Retinal pigment epithelial cell (primary cell): ENCODE measurements around the gene ROBO1.

Experiments used
- DNase-seq: peaks from one replicate; pipeline ENCODE4 v3.0.0-alpha.2; 2010; ENCODE audit warnings: low read depth
- H3K4me3 ChIP-seq: 2 replicates; pipeline ENCODE4 v1.5.1; 2011; ENCODE audit warnings: mild to moderate bottlenecking, low read length, control low read depth, moderate library complexity
- TF ChIP-seq, protein P1 (sequence below): conservative IDR thresholded peaks from 2 replicates; pipeline ENCODE4 v1.5.1; 2011; ENCODE audit warnings: low read depth, low read length, control low read depth, inconsistent platforms

Gene ROBO1

DNA sequence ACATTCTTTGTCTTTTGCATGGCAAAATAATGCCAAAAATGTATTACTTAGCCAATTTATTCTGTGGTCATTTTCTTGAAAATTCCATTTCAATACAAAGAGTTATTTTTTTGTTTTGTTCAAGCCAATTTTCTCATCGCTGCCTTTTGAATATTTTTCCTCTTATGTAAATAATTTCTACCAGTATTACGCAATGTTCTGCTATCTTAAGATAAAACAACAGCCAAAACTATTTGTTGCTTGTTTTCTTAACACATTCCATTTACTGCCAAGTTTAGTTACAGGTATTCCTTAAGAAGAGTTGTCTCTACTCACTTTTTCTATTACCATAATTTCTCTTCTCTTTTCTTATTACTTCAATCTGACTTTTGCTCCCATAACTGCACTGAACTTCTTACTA, 163.1 kb downstream of the ROBO1 start:
- DNase-seq: peak; percentile 9
- no peak overlapping the region for H3K4me3 ChIP-seq
- TF ChIP-seq, protein P1, sequence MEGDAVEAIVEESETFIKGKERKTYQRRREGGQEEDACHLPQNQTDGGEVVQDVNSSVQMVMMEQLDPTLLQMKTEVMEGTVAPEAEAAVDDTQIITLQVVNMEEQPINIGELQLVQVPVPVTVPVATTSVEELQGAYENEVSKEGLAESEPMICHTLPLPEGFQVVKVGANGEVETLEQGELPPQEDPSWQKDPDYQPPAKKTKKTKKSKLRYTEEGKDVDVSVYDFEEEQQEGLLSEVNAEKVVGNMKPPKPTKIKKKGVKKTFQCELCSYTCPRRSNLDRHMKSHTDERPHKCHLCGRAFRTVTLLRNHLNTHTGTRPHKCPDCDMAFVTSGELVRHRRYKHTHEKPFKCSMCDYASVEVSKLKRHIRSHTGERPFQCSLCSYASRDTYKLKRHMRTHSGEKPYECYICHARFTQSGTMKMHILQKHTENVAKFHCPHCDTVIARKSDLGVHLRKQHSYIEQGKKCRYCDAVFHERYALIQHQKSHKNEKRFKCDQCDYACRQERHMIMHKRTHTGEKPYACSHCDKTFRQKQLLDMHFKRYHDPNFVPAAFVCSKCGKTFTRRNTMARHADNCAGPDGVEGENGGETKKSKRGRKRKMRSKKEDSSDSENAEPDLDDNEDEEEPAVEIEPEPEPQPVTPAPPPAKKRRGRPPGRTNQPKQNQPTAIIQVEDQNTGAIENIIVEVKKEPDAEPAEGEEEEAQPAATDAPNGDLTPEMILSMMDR: no peak

DNA sequence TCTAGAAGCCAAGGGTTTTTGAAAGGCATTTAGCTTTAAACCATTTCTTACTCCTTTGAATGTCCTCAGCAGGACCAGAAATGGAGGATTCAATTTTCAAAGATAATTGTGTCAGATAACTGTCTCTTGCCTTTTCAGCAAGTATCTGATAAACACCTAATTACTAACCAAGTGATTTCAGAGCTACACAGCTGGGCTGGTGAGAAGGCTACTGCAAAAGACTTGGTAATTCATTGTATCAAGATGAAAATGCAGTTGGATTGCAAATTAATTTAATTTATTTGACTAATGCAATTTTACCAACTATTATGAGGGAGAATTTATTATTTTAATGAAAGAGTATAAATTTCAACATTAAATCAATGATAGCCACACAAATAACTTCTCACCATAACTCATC, 165.4 kb downstream of the ROBO1 start:
- TF ChIP-seq, protein P1: no peak
- DNase-seq: no peak
- H3K4me3 ChIP-seq: no peak overlapping the region

DNA sequence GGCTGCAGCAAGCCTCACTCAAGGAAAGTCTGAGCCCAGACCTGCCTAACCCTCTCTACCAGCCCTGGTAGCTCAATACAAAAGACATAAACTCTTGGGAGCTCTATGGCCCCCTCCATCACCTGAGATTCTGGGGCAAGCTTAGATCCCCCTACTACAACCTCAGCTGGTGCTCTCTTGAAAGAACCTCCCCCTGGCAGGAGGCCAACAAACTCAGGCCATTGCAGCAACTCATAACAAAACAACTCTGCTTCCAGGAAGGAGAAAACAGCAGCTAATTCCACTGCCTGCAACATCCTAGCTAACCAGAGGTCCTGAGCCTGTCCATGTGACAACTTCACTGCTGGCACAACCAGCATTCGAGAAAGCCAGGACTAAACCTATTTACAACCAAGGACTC, 169.2 kb downstream of the ROBO1 start:
- peak; percentile 56 for DNase-seq
- TF ChIP-seq, protein P1: no peak
- H3K4me3 ChIP-seq: no peak overlapping the region

DNA sequence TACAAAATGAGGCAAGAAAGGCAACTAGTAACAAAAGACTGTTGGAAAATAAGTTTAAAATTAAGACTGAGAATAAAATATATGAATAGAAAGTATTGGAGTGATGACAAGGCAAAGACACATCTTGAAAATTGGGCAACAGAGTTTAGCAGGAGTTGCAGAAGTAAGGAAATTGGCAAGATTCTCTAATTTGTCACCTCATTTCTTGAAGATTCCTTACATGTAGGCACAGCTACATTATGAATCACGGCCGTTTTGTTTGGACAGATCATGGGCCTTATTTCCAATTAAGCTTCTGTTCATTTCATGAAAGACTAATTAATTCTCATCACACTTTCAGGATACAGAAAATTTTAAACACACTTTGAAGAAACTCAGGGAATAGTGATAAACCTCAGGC, 170.1 kb downstream of the ROBO1 start:
- no peak for DNase-seq

DNA sequence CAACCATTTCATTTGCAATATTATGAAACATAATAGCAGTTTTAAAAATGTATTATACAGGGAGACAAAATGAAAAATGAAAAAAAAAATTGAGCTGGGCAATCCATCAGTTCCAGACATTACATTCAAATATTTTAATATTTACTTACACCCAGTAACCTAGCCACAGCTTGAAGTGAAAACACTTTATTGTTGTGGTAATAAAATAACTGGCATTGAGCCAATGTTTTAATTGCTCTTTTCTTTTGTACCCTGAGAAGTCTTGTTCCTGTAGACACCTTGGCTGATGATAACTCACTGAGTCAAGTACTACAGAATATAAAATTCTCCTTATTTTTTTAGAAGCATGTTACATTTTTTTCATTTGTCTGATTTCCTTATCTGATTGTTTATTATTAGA, 180.6 kb downstream of the ROBO1 start:
- H3K4me3 ChIP-seq: no peak overlapping the region
- TF ChIP-seq, protein P1: no peak
- no peak for DNase-seq

More for the DNA sequence above, 170.1 kb downstream of the ROBO1 start:
- TF ChIP-seq, protein P1: no peak
- H3K4me3 ChIP-seq: no peak overlapping the region

DNA sequence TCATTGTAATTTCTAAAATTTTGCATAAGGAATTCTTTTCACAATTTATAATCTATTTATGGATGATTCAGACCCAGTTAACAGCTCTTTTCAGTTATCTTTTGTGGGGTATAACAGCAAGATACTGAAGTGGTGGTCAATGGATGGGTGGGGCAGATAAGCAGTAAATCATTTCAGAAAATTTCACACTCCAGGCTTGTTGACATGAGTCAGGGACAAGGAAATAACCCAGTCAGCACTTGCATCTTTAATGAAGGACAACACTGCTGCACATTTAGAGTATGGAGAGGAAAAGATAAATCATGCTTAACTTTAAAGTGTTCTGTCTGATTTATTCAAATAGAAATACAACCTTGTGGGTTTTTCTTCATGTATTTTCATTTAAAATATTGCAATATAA, 181.6 kb downstream of the ROBO1 start:
- TF ChIP-seq, protein P1: no peak
- no peak for DNase-seq
- H3K4me3 ChIP-seq: no peak overlapping the region

DNA sequence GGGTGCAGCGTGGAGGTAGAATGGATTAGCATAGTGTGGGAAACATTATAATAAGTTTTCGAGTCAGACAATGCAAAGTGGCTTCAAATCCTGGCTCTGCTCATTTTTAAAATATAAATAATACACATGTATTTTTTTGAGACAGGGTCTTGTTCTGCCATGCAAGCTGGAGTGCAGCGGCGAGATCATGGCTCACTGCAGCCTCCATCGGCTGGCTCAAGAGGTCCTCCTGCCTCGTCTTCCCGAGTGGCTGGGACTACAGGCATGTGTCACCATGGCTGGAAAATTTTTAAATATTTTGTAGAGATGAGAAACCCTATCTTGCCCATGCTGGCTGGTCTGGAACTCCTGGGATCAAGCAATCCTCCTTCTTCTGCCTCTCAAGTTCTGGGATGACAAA, 194.9 kb downstream of the ROBO1 start:
- H3K4me3 ChIP-seq: no peak overlapping the region
- TF ChIP-seq, protein P1: no peak
- no peak for DNase-seq
